ENCODE results near the gene ADISSP.
"Not testable (repeated sequence)": the region's sequence is repeated elsewhere in the genome, so short reads cannot be mapped to it uniquely, and the experiment has no call there.

The ADISSP gene

DNA sequence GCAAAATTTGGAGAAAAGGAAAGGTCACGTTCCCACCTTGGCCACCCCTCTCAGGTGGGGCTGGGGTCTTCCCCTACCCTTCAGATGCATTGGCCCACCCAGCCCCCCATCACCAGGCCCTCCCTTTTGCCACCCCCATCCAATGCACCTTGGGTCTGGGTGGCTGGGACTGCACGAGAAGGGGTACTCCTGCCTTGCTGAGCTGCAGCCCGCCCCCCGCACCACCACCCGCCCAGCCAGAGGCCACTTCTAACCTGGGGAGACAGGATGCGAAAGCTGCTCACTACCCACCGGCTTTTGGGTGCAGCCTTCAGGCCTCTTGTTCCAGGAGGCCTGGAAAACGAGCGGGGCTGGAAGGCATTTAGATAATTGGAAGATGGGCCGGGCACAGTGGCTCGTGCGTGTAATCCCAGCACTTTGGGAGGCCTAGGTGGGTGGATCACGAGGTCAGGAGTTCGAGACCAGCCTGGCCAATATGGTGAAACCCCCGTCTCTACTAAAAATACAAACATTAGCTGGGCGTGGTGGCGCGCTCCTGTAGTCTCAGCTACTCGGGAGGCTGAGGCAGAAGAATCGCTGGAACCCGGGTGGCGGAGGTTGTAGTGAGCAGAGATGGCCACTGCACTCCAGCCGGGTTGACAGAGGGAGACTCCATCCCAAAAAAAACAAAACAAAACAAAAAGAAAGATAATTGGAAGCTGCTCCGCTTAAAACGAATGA is 27.3 kb upstream of the ADISSP start:
- Histone ChIP-seq H2AFZ (ENCODE audit: low read depth, low read length) (no peak overlapping the region), H3K9me3 (ENCODE audit: low read length) (no peaks in the 10 kb centered on the region), H3K27me3 (ENCODE audit: insufficient read depth, low read length) (no peaks in the 10 kb centered on the region), H3K4me3 (ENCODE audit: low read length) (peak overlapping the region; percentile 58), H3K4me1 (ENCODE audit: insufficient read depth, low read length) (peaks cover 31% of the 10 kb centered on the region), H3K36me3 (ENCODE audit: insufficient read depth, low read length) (no peaks in the 10 kb centered on the region)

DNA sequence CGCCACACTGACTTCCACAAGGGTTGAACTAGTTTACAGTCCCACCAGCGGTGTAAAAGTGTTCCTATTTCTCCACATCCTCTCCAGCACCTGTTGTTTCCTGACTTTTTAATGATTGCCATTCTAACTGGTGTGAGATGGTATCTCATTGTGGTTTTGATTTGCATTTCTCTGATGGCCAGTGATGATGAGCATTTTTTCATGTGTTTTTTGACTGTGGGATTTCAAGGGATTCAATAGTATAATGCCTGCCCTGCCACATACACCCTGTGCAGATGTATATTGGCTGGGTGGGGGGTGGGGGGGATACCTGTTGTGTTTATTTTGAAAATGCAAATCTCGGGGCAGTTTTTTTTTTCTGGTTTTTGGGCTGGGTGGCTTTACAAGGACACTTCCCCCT is 26.6 kb upstream of the ADISSP start:
- not testable (repeated sequence) for H3K27me3 ChIP-seq (ENCODE audit: insufficient read depth, low read length); H3K9me3 ChIP-seq (ENCODE audit: low read length); H3K36me3 ChIP-seq (ENCODE audit: insufficient read depth, low read length); H3K4me3 ChIP-seq (ENCODE audit: low read length); H2AFZ ChIP-seq (ENCODE audit: low read depth, low read length)
- H3K4me1 ChIP-seq (ENCODE audit: insufficient read depth, low read length) = peaks cover 24% of the 10 kb centered on the region

DNA sequence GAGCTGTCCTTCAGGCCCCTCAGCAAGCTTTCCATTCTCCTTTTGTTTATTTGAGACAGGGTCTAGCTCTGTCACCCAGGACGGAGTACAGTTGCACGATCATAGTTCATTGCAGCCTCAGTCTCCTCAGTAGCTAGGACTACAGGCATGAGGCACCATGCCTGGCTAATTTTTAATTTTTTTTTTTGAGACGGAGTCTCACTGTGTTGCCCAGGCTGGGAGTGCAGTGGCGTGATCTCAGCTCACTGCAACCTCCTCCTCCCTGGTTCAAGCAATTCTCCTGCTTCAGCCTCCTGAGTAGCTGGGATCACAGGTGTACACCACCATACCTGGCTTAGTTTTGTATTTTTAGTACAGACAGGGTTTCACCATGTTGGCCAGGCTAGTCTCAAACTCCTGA is 21.6 kb upstream of the ADISSP start:
- H3K9me3 ChIP-seq (ENCODE audit: low read length); H3K36me3 ChIP-seq (ENCODE audit: insufficient read depth, low read length); H3K4me3 ChIP-seq (ENCODE audit: low read length); H3K4me1 ChIP-seq (ENCODE audit: insufficient read depth, low read length); H2AFZ ChIP-seq (ENCODE audit: low read depth, low read length); H3K27me3 ChIP-seq (ENCODE audit: insufficient read depth, low read length): not testable (repeated sequence)

DNA sequence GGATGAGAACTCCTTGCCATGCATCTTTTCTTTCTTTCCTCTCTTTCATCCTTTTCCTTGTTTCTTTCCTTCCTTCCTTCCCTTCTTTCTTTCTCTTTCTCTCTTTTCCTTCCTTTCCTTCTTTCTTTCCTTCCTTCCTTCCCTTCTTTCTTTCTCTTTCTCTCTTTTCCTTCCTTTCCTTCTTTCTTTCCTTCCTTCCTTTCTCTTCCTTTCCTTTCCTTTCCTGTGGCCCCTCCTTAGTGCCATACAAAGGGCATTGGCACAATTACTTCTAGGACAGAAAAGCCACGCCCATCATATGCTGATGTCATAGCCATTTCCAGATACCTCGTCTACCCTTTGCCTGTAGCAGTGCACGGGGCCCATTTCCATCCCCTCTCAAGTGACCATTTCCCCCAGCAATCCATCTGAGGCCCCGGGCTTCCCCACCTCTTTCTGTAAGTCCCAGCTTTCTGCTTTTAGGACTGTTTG is 21.2 kb upstream of the ADISSP start:
- H3K4me3 ChIP-seq (ENCODE audit: low read length) = no peak overlapping the region
- no peak overlapping the region for H2AFZ ChIP-seq (ENCODE audit: low read depth, low read length)
- no peaks in the 10 kb centered on the region for H3K9me3 ChIP-seq (ENCODE audit: low read length)
- H3K4me1 ChIP-seq (ENCODE audit: insufficient read depth, low read length) = peaks cover 8% of the 10 kb centered on the region
- no peaks in the 10 kb centered on the region for H3K36me3 ChIP-seq (ENCODE audit: insufficient read depth, low read length)
- H3K27me3 ChIP-seq (ENCODE audit: insufficient read depth, low read length) = no peaks in the 10 kb centered on the region

DNA sequence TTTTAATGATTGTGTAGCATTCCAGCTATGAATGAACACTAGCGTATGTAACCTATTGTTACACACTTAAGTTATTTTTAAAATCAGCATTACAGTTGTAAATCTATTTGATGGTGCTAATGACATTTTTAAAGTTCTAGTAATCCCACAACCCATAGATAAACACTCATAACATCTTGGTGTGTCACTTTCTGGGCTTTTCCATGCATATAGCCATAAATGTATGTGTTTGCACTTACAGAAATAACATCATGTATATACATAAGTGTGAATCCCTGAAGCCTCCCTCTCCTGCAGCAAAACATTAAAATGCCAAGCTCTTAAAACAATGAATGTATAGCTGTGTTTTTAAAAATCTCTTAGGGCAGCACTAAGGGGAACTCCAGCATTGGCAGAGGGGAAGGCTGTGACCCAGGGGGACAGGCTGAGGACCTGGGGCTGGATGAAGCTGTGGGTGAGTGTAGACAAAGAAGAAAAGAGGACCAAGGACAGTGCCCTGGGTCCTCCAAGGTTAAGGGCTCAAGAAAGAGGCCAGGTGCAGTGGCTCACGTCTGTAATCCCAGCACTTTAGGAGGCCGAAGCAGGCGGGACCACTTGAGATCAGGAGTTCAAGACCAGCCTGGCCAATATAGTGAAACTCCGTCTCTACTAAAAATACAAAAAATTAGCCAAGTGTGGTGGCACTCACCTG is 19.9 kb upstream of the ADISSP start:
- H3K4me3 ChIP-seq (ENCODE audit: low read length) = peak overlapping the region; percentile 40

DNA sequence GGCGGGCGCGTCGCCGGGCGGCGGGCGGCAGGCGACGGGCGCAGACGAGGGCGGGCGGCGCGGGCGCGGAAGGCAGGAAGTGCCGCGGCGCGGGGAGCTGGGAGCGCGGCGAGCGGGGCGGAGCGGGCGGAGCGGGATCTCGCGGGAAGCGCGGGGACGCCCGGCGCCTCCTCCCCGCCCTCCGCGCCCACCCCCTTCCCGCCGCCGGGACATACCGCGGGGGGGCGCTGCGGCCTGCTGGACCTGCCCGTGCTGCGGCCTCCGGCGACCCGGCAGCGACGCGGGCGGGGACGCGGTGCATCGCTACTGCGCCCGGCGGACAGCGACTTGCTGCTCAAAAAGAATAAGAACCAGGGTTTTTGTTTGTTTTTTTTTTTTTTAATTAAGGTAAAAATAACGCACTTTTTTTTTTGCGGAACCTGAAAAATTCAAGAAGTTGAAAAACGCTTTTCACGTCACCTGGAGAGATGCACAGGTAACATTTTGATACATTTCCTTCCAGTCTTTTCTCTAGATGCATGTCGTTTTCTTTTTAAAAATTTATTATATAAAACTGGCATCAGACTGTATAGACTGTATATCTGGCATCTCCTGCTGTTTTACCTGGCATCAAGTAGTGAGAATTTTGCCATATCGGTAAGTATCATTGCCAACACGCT is 19.2 kb upstream of the ADISSP start, which contains the start of gene CENPB:
CENPB (minus strand) TSS at position 76 of the 659 bp plus-strand sequence. CDS start 257 bp downstream, outside the sequence.
- peaks cover 8% of the 10 kb centered on the region for H3K4me1 ChIP-seq (ENCODE audit: insufficient read depth, low read length)
- H3K27me3 ChIP-seq (ENCODE audit: insufficient read depth, low read length) = no peaks in the 10 kb centered on the region
- H3K9me3 ChIP-seq (ENCODE audit: low read length) = no peaks in the 10 kb centered on the region
- no peak within 1 kb of the TSS for H2AFZ ChIP-seq (ENCODE audit: low read depth, low read length)
- peak within 1 kb of the TSS; percentile 40 for H3K4me3 ChIP-seq (ENCODE audit: low read length)
- H3K36me3 ChIP-seq (ENCODE audit: insufficient read depth, low read length) = no peaks in the 10 kb centered on the region

More for the DNA sequence above, 19.9 kb upstream of the ADISSP start:
- H3K27me3 ChIP-seq (ENCODE audit: insufficient read depth, low read length) = no peaks in the 10 kb centered on the region
- H3K9me3 ChIP-seq (ENCODE audit: low read length) = no peaks in the 10 kb centered on the region
- H3K36me3 ChIP-seq (ENCODE audit: insufficient read depth, low read length) = no peaks in the 10 kb centered on the region
- H3K4me1 ChIP-seq (ENCODE audit: insufficient read depth, low read length) = peaks cover 8% of the 10 kb centered on the region
- no peak overlapping the region for H2AFZ ChIP-seq (ENCODE audit: low read depth, low read length)

DNA sequence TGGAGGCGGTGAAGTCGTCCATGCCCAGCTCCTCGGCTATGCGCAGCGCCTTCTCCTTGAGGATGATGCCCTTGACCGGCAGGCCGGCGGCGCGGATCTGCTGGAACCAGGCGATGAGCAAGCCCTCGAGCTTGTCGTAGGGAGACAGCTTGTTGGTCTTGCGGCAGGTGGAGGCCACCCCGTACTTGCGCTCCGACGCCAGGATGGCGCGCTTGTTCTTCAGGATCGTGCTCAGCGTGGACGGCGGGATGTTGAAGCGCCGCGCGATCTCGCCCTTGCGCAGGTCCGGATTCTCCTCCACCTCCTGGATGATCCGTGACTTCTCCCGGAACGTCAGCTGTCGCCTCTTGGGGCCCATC is 18.6 kb upstream of the ADISSP start:
- no peaks in the 10 kb centered on the region for H3K36me3 ChIP-seq (ENCODE audit: insufficient read depth, low read length)
- no peak overlapping the region for H2AFZ ChIP-seq (ENCODE audit: low read depth, low read length)
- H3K4me1 ChIP-seq (ENCODE audit: insufficient read depth, low read length) = peaks cover 8% of the 10 kb centered on the region
- H3K27me3 ChIP-seq (ENCODE audit: insufficient read depth, low read length) = no peaks in the 10 kb centered on the region
- H3K4me3 ChIP-seq (ENCODE audit: low read length) = peak overlapping the region; percentile 34
- no peaks in the 10 kb centered on the region for H3K9me3 ChIP-seq (ENCODE audit: low read length)

DNA sequence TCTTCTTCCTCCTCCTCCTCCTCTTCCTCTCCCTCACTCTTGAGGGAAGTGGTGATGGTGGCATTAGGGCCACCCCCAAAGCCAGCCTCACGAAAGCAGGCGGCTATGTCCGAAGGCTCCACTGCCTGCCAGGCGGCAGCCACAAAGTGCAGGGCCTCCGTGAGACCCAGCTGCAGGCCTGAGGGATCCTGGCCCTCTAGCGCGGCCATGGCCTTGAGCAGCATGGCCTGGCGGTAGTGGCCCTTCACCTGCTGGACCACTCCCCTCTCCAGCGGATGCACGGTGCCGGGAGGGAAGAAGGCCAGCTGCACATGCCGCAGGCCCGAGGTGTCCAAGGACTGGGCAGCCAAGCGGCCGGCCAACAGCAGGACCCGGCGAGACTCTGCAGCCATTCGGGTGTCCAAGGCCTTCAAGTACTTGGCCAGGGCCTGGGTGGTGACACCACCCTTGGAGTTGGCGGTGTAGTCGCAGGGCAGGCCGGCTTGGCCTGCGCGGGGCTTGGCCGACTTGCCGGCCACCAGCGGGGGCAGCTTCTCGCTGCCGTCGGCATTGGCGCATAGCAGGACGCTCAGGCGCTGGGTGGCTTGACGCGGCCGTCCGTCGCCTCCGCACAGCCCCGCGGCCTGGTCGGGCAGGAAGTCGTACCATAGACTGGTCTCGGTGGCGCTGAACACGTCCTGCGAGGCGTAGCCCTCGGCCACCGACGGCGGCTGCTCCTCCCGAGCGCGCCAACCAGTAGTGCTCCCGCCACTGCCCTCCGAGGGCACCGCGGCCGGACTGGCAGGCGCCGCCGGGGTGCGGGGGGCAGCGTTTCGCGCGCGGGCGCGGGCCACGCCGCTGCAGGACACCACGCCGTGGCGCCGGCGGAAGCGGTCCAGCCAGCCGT is 17.9 kb upstream of the ADISSP start:
- Histone ChIP-seq H3K9me3 (ENCODE audit: low read length) (no peaks in the 10 kb centered on the region), H3K36me3 (ENCODE audit: insufficient read depth, low read length) (no peaks in the 10 kb centered on the region), H2AFZ (ENCODE audit: low read depth, low read length) (no peak overlapping the region), H3K4me3 (ENCODE audit: low read length) (no peak overlapping the region), H3K27me3 (ENCODE audit: insufficient read depth, low read length) (no peaks in the 10 kb centered on the region), H3K4me1 (ENCODE audit: insufficient read depth, low read length) (peaks cover 8% of the 10 kb centered on the region)

DNA sequence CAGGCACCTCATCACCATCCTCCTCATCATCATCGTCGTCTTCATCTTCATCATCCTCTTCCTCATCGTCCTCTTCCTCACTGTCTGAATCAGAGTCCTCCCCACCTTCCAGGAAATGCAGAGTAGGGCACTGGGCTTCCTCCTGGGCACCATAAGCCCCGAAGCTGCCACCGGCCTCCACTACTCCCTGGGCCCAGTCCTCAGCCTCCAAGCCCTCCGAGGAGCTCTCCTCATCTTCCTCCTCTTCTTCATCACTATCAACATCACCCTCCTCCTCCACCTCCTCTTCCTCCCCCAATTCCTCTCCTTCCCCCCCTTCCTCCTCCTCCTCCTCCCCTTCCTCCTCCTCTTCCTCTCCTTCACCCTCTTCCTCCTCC is 17.3 kb upstream of the ADISSP start:
- no peaks in the 10 kb centered on the region for H3K27me3 ChIP-seq (ENCODE audit: insufficient read depth, low read length)
- H3K4me3 ChIP-seq (ENCODE audit: low read length) = no peak overlapping the region
- no peaks in the 10 kb centered on the region for H3K9me3 ChIP-seq (ENCODE audit: low read length)
- H2AFZ ChIP-seq (ENCODE audit: low read depth, low read length) = no peak overlapping the region
- H3K36me3 ChIP-seq (ENCODE audit: insufficient read depth, low read length) = no peaks in the 10 kb centered on the region
- peaks cover 8% of the 10 kb centered on the region for H3K4me1 ChIP-seq (ENCODE audit: insufficient read depth, low read length)

DNA sequence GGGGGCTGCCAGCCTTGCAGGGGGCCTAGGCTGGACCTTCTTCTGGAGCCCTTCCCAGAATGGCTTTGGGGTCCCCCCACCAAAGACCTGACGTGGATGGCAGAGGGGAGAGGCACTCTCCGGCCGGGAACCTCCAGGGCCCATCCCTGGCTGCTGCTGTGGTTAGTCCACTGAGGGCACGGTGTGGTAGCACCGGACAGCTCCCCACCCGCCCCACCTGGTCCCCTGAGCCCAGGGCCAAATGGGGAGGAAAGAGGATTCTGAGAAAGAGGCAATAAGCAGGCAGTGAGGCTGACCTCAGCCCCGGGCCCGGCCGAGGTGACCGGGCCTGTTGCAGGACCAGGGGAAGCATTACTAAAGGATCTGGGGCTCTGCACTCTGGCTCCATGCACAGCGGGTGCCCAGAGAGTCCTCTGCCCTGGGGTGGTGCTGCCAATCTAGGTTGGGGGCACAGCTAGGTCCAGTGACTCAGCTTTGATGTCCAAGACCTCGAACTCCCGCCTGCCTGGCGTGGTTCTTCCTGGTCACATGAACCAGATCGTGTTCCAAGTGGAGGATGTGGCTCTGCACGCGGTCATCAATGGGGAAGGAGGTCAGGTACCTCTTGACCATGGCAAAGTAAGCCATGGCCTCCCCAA is 16.8 kb upstream of the ADISSP start:
- no peaks in the 10 kb centered on the region for H3K36me3 ChIP-seq (ENCODE audit: insufficient read depth, low read length)
- no peak overlapping the region for H2AFZ ChIP-seq (ENCODE audit: low read depth, low read length)
- peaks cover 5% of the 10 kb centered on the region for H3K27me3 ChIP-seq (ENCODE audit: insufficient read depth, low read length)
- H3K9me3 ChIP-seq (ENCODE audit: low read length) = no peaks in the 10 kb centered on the region
- H3K4me3 ChIP-seq (ENCODE audit: low read length) = no peak overlapping the region
- H3K4me1 ChIP-seq (ENCODE audit: insufficient read depth, low read length) = peaks cover 8% of the 10 kb centered on the region

DNA sequence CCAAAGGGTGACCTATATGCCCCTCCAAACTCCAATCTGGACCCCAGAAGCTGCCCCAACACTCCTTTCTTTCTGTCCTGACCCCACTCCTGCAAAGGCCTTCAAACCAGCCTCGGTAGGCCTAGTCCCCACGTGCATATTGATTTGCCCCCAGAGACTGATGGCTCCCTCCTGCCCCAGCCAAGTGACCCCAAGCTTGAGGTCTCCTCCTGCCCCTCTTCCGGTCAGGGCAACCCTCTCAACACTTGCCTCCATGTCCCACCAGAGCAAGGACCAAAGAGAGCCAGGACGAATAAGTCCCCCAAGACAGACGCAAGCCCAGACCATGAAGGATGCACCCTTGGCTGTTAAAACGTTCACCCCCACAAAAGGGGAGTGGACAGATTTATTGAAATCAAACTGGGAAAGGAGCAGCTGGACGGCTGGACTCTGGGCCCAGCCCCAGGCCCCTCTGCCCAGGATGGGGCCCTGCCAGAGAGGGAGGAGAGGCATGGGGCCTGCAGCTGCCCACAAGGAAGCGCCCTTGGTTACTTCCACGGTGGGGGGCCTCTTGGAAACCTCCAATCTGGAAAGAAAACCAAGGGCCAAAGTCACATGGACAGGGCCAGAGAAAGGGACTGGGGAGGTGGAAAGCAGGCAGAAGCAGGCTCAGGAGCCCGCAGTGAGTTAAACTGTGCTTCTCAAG is 16.1 kb upstream of the ADISSP start:
- Histone ChIP-seq H2AFZ (ENCODE audit: low read depth, low read length) (no peak overlapping the region), H3K27me3 (ENCODE audit: insufficient read depth, low read length) (peaks cover 11% of the 10 kb centered on the region), H3K4me1 (ENCODE audit: insufficient read depth, low read length) (peaks cover 8% of the 10 kb centered on the region), H3K36me3 (ENCODE audit: insufficient read depth, low read length) (no peaks in the 10 kb centered on the region), H3K9me3 (ENCODE audit: low read length) (no peaks in the 10 kb centered on the region), H3K4me3 (ENCODE audit: low read length) (no peak overlapping the region)

DNA sequence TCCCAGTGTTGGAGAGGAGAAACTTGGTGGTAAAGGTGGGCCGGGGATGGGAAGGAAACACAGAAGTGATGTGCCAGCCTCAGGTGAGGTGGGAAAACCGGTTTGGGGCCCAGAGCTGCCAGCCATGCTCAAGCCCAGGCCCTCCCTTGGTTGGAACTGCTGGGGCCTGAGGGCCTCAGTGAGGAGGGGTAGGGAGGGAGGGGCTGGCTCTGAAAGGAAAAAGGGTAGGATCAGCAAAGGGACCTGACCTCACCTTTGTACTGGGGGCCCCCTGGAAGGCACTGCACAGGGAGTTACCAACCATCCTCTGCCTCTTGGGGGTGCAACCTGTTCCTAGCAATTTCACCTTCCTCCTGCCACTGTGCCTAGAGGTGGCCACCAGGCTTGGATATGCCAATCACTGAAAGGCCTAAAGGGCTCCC is 15.5 kb upstream of the ADISSP start:
- Histone ChIP-seq H3K4me1 (ENCODE audit: insufficient read depth, low read length) (peaks cover 8% of the 10 kb centered on the region), H3K36me3 (ENCODE audit: insufficient read depth, low read length) (no peaks in the 10 kb centered on the region), H3K4me3 (ENCODE audit: low read length) (no peak overlapping the region), H2AFZ (ENCODE audit: low read depth, low read length) (no peak overlapping the region), H3K27me3 (ENCODE audit: insufficient read depth, low read length) (peaks cover 17% of the 10 kb centered on the region), H3K9me3 (ENCODE audit: low read length) (no peaks in the 10 kb centered on the region)
